IMR-90 (cell line): ENCODE data around the gene TIGD3. TPM values are rescaled to one million over a fixed set of nuclear protein-coding genes. Genes with fewer than 3 reads are reported as not detected.

Source experiments
- ATAC-seq: fragments of 200-7000 bp; cut with Tn5 transposase; 2 replicates; pipeline ENCODE4 v1.9.1; 2020; ENCODE audit warnings: low read depth, mild to moderate bottlenecking, moderate library complexity
- BruUV-seq: library from RNA; stranded (reverse); fragments of 400-500 nt; replicated peaks from 2 replicates; lab custom pipeline; 2021; lab: Mats Ljungman, UMichigan
- CTCF ChIA-PET: fragments of 300-600 bp; formaldehyde crosslinking; extraction: SDS; loops from one replicate; lab custom pipeline; 2021; ENCODE audit warnings: antibody characterized with exemption; lab: Yijun Ruan, JAX
- POLR2A ChIA-PET: fragments of 300-600 bp; sonication (Branson Sonifier 250); formaldehyde crosslinking; loops from one replicate; lab custom pipeline; 2022; ENCODE audit warnings: antibody characterized with exemption; ENCODE audit not compliant: unreplicated experiment; lab: Charles Lee
- DNase-seq: peaks from one replicate; pipeline ENCODE4 v3.0.0; 2013
- H2AFZ ChIP-seq: replicated peaks from 2 replicates; pipeline ENCODE3; 2013; ENCODE audit warnings: low read length, mild to moderate bottlenecking; ENCODE audit not compliant: poor library complexity
- H2AK5ac ChIP-seq: 2 replicates; pipeline ENCODE4 v1.6.1; 2013; ENCODE audit warnings: low read depth, low read length, inconsistent platforms
- H2AK9ac ChIP-seq: replicated peaks from 2 replicates; pipeline ENCODE3; 2013; ENCODE audit warnings: mild to moderate bottlenecking, low read depth, low read length, moderate library complexity; ENCODE audit not compliant: poor library complexity
- H2BK120ac ChIP-seq: 2 replicates; pipeline ENCODE4 v1.6.1; 2013; ENCODE audit warnings: low read depth, low read length, inconsistent platforms
- H2BK15ac ChIP-seq: 3 replicates; pipeline ENCODE4 v1.6.1; 2013; ENCODE audit warnings: low read depth, low read length, inconsistent platforms
- H2BK20ac ChIP-seq: 2 replicates; pipeline ENCODE4 v1.6.1; 2013; ENCODE audit warnings: low read depth, mild to moderate bottlenecking, inconsistent platforms, low read length, moderate library complexity
- H2BK5ac ChIP-seq: 2 replicates; pipeline ENCODE4 v1.6.1; 2013; ENCODE audit warnings: mild to moderate bottlenecking, low read depth, low read length, inconsistent platforms; ENCODE audit not compliant: poor library complexity, severe bottlenecking
- H3K14ac ChIP-seq: replicated peaks from 2 replicates; pipeline ENCODE4 v1.6.1; 2013; ENCODE audit warnings: low read depth, low read length, inconsistent platforms
- H3K18ac ChIP-seq: 2 replicates; pipeline ENCODE4 v1.6.1; 2013; ENCODE audit warnings: low read depth, low read length, control low read depth
- H3K23ac ChIP-seq: 2 replicates; pipeline ENCODE4 v1.6.1; 2013; ENCODE audit warnings: low read depth, low read length, inconsistent platforms
- H3K27ac ChIP-seq: 2 replicates; pipeline ENCODE4 v1.5.1; 2013; ENCODE audit warnings: mild to moderate bottlenecking, control low read depth, low read length; ENCODE audit not compliant: insufficient read depth
- H3K27me3 ChIP-seq: 2 replicates; pipeline ENCODE4 v1.6.1; 2013; ENCODE audit warnings: low read length; ENCODE audit not compliant: control insufficient read depth, insufficient read depth
- H3K36me3 ChIP-seq: 2 replicates; pipeline ENCODE4 v1.6.1; 2013; ENCODE audit warnings: low read length, mixed read lengths; ENCODE audit not compliant: control insufficient read depth, insufficient read depth
- H3K4ac ChIP-seq: 2 replicates; pipeline ENCODE4 v1.6.1; 2013; ENCODE audit warnings: low read depth, low read length, inconsistent platforms
- H3K4me1 ChIP-seq: 2 replicates; pipeline ENCODE4 v1.6.1; 2013; ENCODE audit warnings: low read length, mixed read lengths; ENCODE audit not compliant: control insufficient read depth, insufficient read depth
- H3K4me2 ChIP-seq: 2 replicates; pipeline ENCODE4 v1.6.1; 2013; ENCODE audit warnings: low read depth, mild to moderate bottlenecking, control low read depth, low read length, moderate library complexity
- H3K4me3 ChIP-seq: 2 replicates; pipeline ENCODE4 v1.5.1; 2013; ENCODE audit warnings: low read depth, mild to moderate bottlenecking, control low read depth, low read length, moderate library complexity; ENCODE audit not compliant: insufficient read depth
- H3K56ac ChIP-seq: 2 replicates; pipeline ENCODE4 v1.6.1; 2013; ENCODE audit warnings: low read length, inconsistent platforms; ENCODE audit not compliant: insufficient read depth; ENCODE audit errors: extremely low read depth
- H3K79me1 ChIP-seq, 2 experiments: 2 replicates each; pipeline ENCODE4 v1.6.1; 2013; ENCODE audit warnings: low read length in 2 of 2, inconsistent platforms in 1 of 2, low read depth in 1 of 2
- H3K9ac ChIP-seq: 2 replicates; pipeline ENCODE4 v1.6.1; 2013; ENCODE audit warnings: low read depth, low read length, control low read depth
- H3K9me1 ChIP-seq: 2 replicates; pipeline ENCODE4 v1.6.1; 2013; ENCODE audit warnings: low read length, inconsistent platforms; ENCODE audit not compliant: insufficient read depth
- H3K9me3 ChIP-seq: 2 replicates; pipeline ENCODE4 v1.6.1; 2013; ENCODE audit warnings: low read length; ENCODE audit not compliant: control insufficient read depth, insufficient read depth
- H4K20me1 ChIP-seq: 2 replicates; pipeline ENCODE4 v1.6.1; 2013; ENCODE audit warnings: low read length, inconsistent platforms; ENCODE audit not compliant: insufficient read depth
- H4K5ac ChIP-seq: 2 replicates; pipeline ENCODE4 v1.6.1; 2013; ENCODE audit warnings: mild to moderate bottlenecking, low read depth, low read length, control low read depth
- H4K8ac ChIP-seq, 2 experiments: 2 replicates each; pipeline ENCODE4 v1.6.1; 2013; ENCODE audit warnings: low read depth in 2 of 2, low read length in 2 of 2, control low read depth in 1 of 2, inconsistent platforms in 1 of 2
- H4K91ac ChIP-seq: 2 replicates; pipeline ENCODE4 v1.6.1; 2013; ENCODE audit warnings: low read depth, low read length, inconsistent platforms; ENCODE audit not compliant: insufficient read depth
- CTCF ChIP-seq: conservative IDR thresholded peaks from 2 replicates; pipeline ENCODE4 v1.5.1; 2012; ENCODE audit warnings: mild to moderate bottlenecking, low read depth, low read length, improper control_type of control experiment
- ELK1 ChIP-seq: fragments of 150-350 bp; IDR thresholded peaks from 2 replicates; pipeline ENCODE4 v1.6.1; 2016; ENCODE audit warnings: low read depth, mild to moderate bottlenecking, low read length, moderate library complexity, borderline replicate concordance
- MAFK ChIP-seq: IDR thresholded peaks from 2 replicates; pipeline ENCODE4 v1.6.1; 2012; ENCODE audit warnings: low read depth, low read length, improper control_type of control experiment
- MXI1 ChIP-seq: IDR thresholded peaks from 2 replicates; pipeline ENCODE4 v1.6.1; 2012; ENCODE audit warnings: low read depth, mild to moderate bottlenecking, low read length, moderate library complexity, borderline replicate concordance
- NFE2L2 ChIP-seq: fragments of 150-350 bp; IDR thresholded peaks from 2 replicates; pipeline ENCODE4 v1.6.1; 2016; ENCODE audit warnings: low read depth, mild to moderate bottlenecking, low read length
- RCOR1 ChIP-seq: IDR thresholded peaks from 2 replicates; pipeline ENCODE4 v1.6.1; 2012; ENCODE audit warnings: mild to moderate bottlenecking, low read length, improper control_type of control experiment; ENCODE audit not compliant: insufficient replicate concordance
- SMC3 ChIP-seq: fragments of 150-350 bp; IDR thresholded peaks from 2 replicates; pipeline ENCODE4 v1.6.1; 2016; ENCODE audit warnings: low read depth, mild to moderate bottlenecking, antibody characterized with exemption, low read length, moderate library complexity
- USF2 ChIP-seq: fragments of 150-350 bp; IDR thresholded peaks from 2 replicates; pipeline ENCODE4 v1.6.1; 2017; ENCODE audit warnings: mild to moderate bottlenecking, antibody characterized with exemption, low read length, low read depth
- WGBS, 2 experiments: methylation state at CpG; one replicate each; pipeline versions ENCODE4 v1.1.5 to v1.1.7; 2013; ENCODE audit warnings: missing lambda C conversion rate in 2 of 2; ENCODE audit not compliant: insufficient read length in 1 of 2; ENCODE audit errors: extremely low coverage in 2 of 2; 5-methylcytosine and 5-hydroxymethylcytosine counted together
- dilution Hi-C: fragments of 300-500 bp; cut with HindIII; formaldehyde crosslinking; loops from one replicate; pipeline ENCODE4 v1.14.3; 2018; ENCODE audit warnings: low sequenced_read_pairs; ENCODE audit not compliant: unreplicated experiment
- in situ Hi-C: fragments of 300-500 bp; cut with MboI; formaldehyde crosslinking; loops from 3 replicates; pipeline ENCODE4 v1.14.3; 2019; ENCODE audit warnings: low sequenced_read_pairs, inconsistent platforms, mixed read lengths
- intact Hi-C: fragments of 100-400 bp; cut with micrococcal nuclease; formaldehyde crosslinking; loops from 2 replicates; pipeline ENCODE4 v1.10.0; 2022
- polyA plus RNA-seq, 3 experiments: library from polyadenylated mRNA; depleted of rRNA; stranded (reverse); fragments of >200 nt; gene quantifications; 2 replicates each; pipeline ENCODE4 v1.2.3, GENCODE V29; 2012; ENCODE audit warnings: low replicate concordance in 1 of 3
- total RNA-seq: library from RNA; depleted of rRNA; stranded (reverse); fragments of >200 nt; gene quantifications from 2 replicates; pipeline ENCODE4 v1.2.3, GENCODE V29; 2012

The TIGD3 gene
- total and polyA plus RNA-seq, 2 of the 4 experiments (the other 2 are of a cell fraction) = 0.12 TPM; not detected in 1

GRCh38 chr11:65355013-65355775, 643 bp downstream of the TIGD3 start:
- CTCF ChIA-PET = no interaction called here
- no peak for DNase-seq
- Histone ChIP-seq H3K36me3 (peaks cover 19% of the 10 kb centered on the region), H2BK5ac (no peak overlapping the region), H3K9me1 (peaks cover 9% of the 10 kb centered on the region; the same call in 1 of the 2 replicates), H3K14ac (no peak overlapping the region), H2BK20ac (no peak overlapping the region), H3K56ac (no peak overlapping the region), H4K91ac (no peak overlapping the region), H3K27me3 (peaks cover 22% of the 10 kb centered on the region), H3K4me1 (peaks cover 8% of the 10 kb centered on the region), H3K4me2 (peak overlapping the region; percentile 98), H3K4ac (no peak overlapping the region), H3K18ac (no peak overlapping the region), H3K79me1 (0 out of 4 replicates have a peak, but pooled peaks cover 0 to 4% of the 10 kb centered on the region in 2 experiments), H3K23ac (no peak overlapping the region), H3K9ac (0 out of 2 replicates have a peak overlapping the region, but pooled peaks have one; percentile 40), H2AK9ac (peak overlapping the region; percentile 81), H2BK120ac (no peak overlapping the region), H4K8ac (no peak overlapping the region), H4K20me1 (peaks cover 15% of the 10 kb centered on the region), H2AFZ (peak overlapping the region; percentile 92), H4K5ac (no peak overlapping the region), H2BK15ac (no peak overlapping the region), H2AK5ac (no peak overlapping the region), H3K27ac (no peak overlapping the region), H3K4me3 (peak overlapping the region; percentile 72), H3K9me3 (no peaks in the 10 kb centered on the region)
- WGBS, 2 experiments = 1% methylated on average over 34 of the region's 47 CpGs; no CpG with 5 or more reads in 1 of the 2 experiments
- TF ChIP-seq CTCF (no peak), RCOR1 (no peak), SMC3 (no peak), USF2 (no peak), MXI1 (no peak), NFE2L2 (no peak), ELK1 (no peak), MAFK (no peak)
- no TSS peak for BruUV-seq
- ATAC-seq = no peak
- in situ Hi-C loops (no loop called here), dilution Hi-C loops (no loop called here), intact Hi-C loops (no loop called here)
- POLR2A ChIA-PET = interaction anchor here (2.8 kb wide), 1 partner anchor 144 kb away, joined by 10 read pairs; the partner anchor contains the start of gene MALAT1
